HG03457 (cell line): ENCODE results near the gene YEATS4.
"Not testable (repeated sequence)": the region's sequence is repeated elsewhere in the genome, so short reads cannot be mapped to it uniquely, and the experiment has no call there.

Experiments used
- ATAC-seq: cut with Tn5 transposase; IDR thresholded peaks from one replicate; pipeline ENCODE4 v1.9.1; 2021; ENCODE audit warnings: moderate number of reproducible peaks; ENCODE audit not compliant: unreplicated experiment

Gene YEATS4

DNA sequence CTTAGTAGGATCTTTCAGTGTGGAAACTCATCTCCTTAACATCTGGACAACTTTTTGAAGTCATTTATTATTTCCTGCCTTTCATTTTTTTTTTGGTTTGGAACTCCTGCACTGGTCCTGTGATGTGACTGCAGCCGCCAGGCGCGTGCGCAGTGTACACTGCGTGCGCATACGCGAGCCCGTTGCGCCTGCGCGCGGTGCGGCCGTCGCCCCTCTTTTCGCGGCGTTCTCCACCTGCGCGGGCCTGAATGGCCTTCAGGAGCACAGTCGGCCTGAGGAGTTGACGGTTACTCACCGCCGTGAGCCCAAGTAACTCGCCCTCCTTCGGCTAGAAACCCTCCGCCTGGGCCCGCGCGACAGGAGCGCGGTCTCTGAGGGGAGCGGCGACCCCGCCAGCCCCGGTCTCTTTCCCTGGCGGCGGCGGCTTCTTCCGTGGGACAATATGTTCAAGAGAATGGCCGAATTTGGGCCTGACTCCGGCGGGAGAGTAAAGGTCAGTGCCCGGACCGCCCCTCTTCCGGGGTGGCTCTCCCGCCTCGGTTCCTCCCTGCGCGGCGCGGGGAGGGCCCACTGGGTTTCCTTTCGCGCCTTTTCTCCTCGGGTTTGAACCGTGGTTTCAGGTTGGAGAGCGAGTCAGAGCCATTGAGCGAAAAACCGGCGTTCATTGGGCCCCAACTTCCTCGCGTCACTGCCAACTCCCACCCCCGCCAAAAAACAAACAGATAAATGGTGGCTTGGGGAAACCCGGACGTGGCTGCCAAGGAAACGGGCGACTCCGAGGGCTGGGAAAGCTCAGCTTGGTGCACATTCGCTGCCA, at the start of gene YEATS4:
TSS of gene YEATS4 (plus strand) at position 213 of the 817 bp plus-strand sequence. CDS start at position 443, 230 bp downstream.
- ATAC-seq = peak; percentile 61

DNA sequence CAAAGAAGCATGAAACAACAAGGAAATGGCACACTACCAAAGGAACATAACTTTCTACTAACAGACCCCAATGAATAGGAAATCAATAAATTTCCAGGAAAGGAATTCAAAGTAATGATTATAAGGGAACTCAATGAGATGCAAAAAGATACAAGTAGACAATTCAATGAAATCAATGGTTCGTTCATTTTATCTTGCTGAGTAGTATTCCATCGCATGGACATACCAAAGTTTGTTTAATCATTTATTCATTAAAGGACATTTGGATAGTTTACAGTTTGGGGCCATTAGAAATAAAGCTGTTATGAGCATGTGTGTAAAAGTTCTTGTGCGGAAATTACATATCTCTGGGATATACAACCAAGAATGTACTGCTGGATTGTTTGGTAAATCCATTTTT, 46.3 kb upstream of the YEATS4 start:
- no peak for ATAC-seq

GRCh38 chr12:69316784-69317183, 42.8 kb upstream of the YEATS4 start:
- ATAC-seq = not testable (repeated sequence)

DNA sequence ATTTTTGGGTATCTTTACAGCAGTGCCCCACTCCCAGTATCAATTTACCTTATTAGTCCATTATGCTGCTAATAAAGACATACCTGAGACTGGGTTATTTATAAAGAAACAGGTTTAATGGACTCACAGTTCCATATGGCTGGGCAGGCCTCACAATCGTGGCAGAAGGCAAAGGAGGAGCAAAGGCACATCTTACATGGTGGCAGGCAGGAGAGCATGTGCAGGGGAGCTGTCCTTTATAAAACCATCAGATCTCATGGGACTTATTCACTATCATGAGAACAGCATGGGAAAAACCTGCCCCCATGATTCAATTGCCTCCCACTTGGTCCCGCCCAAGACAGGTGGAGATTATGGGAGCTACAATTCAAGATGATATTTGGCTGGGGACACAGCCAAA, 42.3 kb upstream of the YEATS4 start:
- not testable (repeated sequence) for ATAC-seq

- no peak for ATAC-seq
These were observed 41.3 kb upstream of the YEATS4 start for GRCh38 chr12:69318225-69318624.

DNA sequence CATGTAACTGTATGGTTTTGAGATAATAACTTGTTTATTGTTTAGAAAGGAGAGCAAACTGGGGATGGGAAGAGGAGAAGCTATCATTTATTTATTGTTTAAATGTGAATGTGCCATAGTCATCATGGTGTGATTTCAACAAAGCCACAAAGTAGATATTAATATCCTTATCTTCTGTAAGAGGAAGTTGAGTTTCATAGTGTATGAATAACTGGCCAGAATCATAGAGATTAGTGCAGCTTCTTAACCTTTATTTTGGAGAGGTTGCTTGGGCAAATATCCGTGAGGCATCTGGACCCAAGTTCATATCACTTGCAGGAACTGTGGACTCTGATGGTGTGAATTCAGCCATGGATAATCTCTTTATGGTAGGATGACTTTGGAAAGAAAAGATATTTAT, 38.2 kb upstream of the YEATS4 start:
- ATAC-seq = no peak

GRCh38 chr12:69324797-69325466, 34.6 kb upstream of the YEATS4 start:
- peak; percentile 96 for ATAC-seq

- ATAC-seq = no peak
These were observed 31.1 kb upstream of the YEATS4 start for GRCh38 chr12:69328426-69328825.

- no peak for ATAC-seq
These were observed 29.7 kb upstream of the YEATS4 start for GRCh38 chr12:69329669-69330428.

GRCh38 chr12:69330475-69331473, 28.8 kb upstream of the YEATS4 start:
- ATAC-seq = peak; percentile 77

DNA sequence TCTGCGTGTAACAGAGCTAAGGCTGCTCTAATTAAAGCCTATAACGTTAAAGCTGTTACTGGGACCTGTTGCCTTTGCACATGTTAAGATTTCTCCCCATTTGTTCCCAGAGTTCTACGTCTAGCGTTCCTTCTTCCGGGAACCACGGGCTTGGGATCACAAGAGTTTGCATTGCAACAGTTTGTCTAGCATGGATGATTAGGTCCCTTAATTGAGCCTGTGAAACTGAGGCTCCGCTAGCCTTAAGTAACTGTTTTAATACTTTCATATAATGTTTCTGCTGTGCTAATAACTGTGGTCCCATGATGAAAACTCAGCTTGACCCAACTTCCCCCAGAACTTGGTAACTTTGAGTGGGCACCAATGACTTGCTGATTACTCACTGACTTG, 28.0 kb upstream of the YEATS4 start:
- no peak for ATAC-seq

DNA sequence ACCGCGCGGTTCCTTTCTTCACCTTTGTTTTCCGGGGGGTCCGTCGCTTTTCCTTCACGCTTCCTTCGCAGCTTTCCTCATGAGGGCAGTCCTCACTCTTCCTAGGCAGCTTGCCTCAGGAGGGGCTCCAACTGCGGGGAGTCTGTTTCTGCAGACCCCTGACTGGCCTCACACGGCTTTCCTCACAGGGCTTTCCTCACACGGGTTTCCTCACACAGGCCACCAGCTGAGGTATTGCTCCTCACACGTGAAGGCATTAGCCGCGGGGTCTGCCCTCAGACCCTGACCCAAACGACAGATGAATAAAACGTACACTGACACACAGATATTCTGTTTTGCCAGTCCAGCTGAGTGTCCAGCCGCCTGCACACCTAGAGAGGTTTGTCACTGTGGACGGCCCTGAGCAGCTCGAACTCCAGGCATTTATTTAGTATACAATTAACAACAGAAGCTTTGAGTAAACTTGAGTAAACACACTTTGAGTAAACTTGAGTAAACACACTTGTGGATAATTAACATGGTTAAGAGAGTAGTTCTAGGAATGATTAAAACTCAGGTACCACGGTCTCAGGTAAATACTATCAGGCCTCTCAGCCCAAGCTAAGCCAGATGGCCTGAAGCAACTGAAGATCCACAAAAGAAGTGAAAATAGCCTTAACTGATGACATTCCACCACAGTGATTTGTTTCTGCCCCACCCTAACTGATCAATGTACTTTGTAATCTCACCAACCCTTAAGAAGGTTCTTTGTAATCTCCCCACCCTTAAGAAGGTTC, 27.4 kb upstream of the YEATS4 start:
- no peak for ATAC-seq

DNA sequence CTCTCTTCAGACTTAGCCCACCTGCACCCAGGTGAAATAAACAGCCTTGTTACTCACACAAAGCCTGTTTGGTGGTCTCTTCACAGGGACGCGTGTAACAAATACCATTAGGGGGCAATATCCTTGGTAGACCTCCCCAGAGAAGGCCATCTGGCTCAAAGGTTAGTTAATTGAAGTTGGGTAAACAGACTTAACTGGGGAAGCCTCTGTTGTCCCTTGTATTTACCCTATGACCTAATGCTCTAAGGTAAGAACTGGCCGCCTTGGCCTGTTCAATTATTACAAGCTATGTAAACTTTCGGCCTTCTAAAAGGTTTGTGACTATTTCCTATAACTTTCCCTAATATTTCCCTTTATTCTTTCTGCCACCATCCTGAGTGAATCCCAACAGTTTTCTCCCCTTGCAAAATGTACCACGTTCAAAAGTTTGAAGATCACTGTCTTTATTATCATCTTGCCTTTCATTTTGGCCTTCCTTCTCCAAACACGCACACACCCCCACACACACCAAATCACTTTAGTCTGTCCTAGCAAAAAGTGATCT, 26.7 kb upstream of the YEATS4 start:
- no peak for ATAC-seq

GRCh38 chr12:69334158-69334557, 25.4 kb upstream of the YEATS4 start:
- no peak for ATAC-seq

DNA sequence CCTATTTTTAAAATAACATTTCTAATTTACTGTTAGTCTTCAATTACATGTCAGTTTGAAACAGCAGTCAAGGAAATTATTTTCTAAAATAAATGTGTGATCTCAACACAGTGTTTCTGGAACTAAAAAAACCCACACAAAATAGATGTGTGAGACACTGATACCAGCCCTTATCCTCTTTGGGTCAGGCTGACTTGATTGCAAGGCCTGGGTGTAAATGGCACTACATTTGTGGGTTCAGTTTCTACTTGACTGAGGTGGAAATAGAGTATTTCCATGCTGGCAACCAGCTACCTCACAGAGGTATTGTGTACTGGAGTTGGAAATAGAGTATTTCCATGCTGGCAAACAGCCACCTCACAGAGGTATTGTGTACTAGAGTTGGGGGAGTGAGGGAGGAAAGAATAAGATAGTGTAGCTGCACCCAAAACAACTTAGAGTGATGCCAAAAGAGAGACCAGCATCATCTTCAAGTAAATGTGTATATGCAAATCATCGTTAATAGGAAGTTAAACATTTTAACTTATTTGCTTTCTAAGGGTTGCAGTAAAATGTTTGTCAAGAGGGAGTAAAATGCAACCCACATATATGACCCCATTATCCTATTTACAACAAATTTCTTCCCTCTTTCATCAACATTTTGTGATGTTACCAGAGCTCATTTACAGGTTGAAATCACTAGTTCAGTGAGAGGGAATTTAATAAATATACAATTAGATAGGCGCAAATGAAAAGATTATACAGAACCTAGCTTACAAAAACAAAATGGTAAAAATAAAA, 22.0 kb upstream of the YEATS4 start:
- no peak for ATAC-seq

GRCh38 chr12:69338120-69338859, 21.3 kb upstream of the YEATS4 start:
- ATAC-seq = no peak

GRCh38 chr12:69338936-69339335, 20.6 kb upstream of the YEATS4 start:
- ATAC-seq = no peak

GRCh38 chr12:69339999-69340398, 19.5 kb upstream of the YEATS4 start:
- no peak for ATAC-seq
